DOHH2 (cell line): ENCODE data around the gene PREX1.

Experiments used
- CTCF ChIP-seq: fragments of 200-600 bp; sonication (generic); IDR thresholded peaks from one replicate; pipeline ENCODE4 v1.5.1; 2014; ENCODE audit warnings: antibody characterized with exemption, mild to moderate bottlenecking, low read depth, low read length; ENCODE audit not compliant: poor library complexity, severe bottlenecking
- EZH2phosphoT487 ChIP-seq: fragments of 200-600 bp; sonication (generic); IDR thresholded peaks from 2 replicates; pipeline ENCODE4 v1.6.1; 2017; ENCODE audit warnings: borderline replicate concordance, mild to moderate bottlenecking, antibody characterized with exemption, low read length, moderate library complexity, mixed read lengths

- no peak for TF ChIP-seq CTCF
- TF ChIP-seq EZH2phosphoT487 = no peak
Measured at GRCh38 chr20:48672324-48672723, 155.5 kb downstream of the PREX1 start.
